CD14-positive monocyte (primary cell): ENCODE data around the gene AEBP1. TPM values are rescaled to one million over a fixed set of nuclear protein-coding genes. Genes with fewer than 3 reads are reported as not detected.
A peak's percentile ranks its signal among the peaks of the same experiment; 100 is the strongest.

Experiments
- DNase-seq, 3 donors: peaks; one replicate each; pipeline ENCODE4 v3.0.0-alpha.2; 2011 to 2022
- H2AFZ ChIP-seq: 2 replicates; pipeline ENCODE4 v1.6.0; 2012; ENCODE audit warnings: mild to moderate bottlenecking, low read depth, low read length, inconsistent platforms; ENCODE audit not compliant: insufficient read depth, poor library complexity, severe bottlenecking
- H3K27ac ChIP-seq, 2 donors: 1 replicate in 1 of 2; 2 replicates in 1 of 2; pipeline ENCODE4 v1.5.1; 2012 to 2013; ENCODE audit warnings: low read length in 2 of 2, control low read depth in 1 of 2, inconsistent platforms in 1 of 2, low read depth in 1 of 2, mild to moderate bottlenecking in 1 of 2
- H3K27me3 ChIP-seq, 2 donors: one replicate each; pipeline versions ENCODE4 v1.6.0 to v1.6.1; 2011 to 2013; ENCODE audit warnings: low read length in 2 of 2; ENCODE audit not compliant: control insufficient read depth in 2 of 2, insufficient read depth in 2 of 2
- H3K36me3 ChIP-seq, 2 donors: replicated peaks in 1 of 2; 1 replicate in 1 of 2; 2 replicates in 1 of 2; pipeline versions ENCODE4 v1.5.1 to v1.6.1; 2012 to 2013; ENCODE audit warnings: low read length in 2 of 2, control low read depth in 1 of 2, inconsistent platforms in 1 of 2, mild to moderate bottlenecking in 1 of 2; ENCODE audit not compliant: insufficient read depth in 2 of 2, control insufficient read depth in 1 of 2
- H3K4me1 ChIP-seq, 2 donors: 1 replicate in 1 of 2; 2 replicates in 1 of 2; pipeline versions ENCODE4 v1.5.1 to v1.6.1; 2012 to 2013; ENCODE audit warnings: low read length in 2 of 2, control low read depth in 1 of 2, inconsistent platforms in 1 of 2, mild to moderate bottlenecking in 1 of 2, moderate library complexity in 1 of 2; ENCODE audit not compliant: insufficient read depth in 2 of 2, control insufficient read depth in 1 of 2
- H3K4me2 ChIP-seq: replicated peaks from 2 replicates; pipeline ENCODE3; 2012; ENCODE audit warnings: low read length, moderate library complexity, mild to moderate bottlenecking; ENCODE audit not compliant: poor library complexity, severe bottlenecking; ENCODE audit errors: extremely low read depth
- H3K4me3 ChIP-seq, 3 experiments: fragments of 200-600 bp in 1 of 3; sonication (generic) in 1 of 3; replicated peaks in 1 of 3; 1 replicate in 2 of 3; 2 replicates in 1 of 3; pipeline ENCODE4 v1.5.1; 2011 to 2013; ENCODE audit warnings: low read length in 3 of 3, mild to moderate bottlenecking in 3 of 3, control low read depth in 2 of 3, low read depth in 2 of 3, inconsistent platforms in 1 of 3, moderate library complexity in 1 of 3
- H3K79me2 ChIP-seq: 2 replicates; pipeline ENCODE4 v1.6.0; 2012; ENCODE audit warnings: mild to moderate bottlenecking, control low read depth, inconsistent platforms, low read length, moderate library complexity; ENCODE audit not compliant: insufficient read depth
- H3K9ac ChIP-seq: 2 replicates; pipeline ENCODE4 v1.6.0; 2017; ENCODE audit warnings: low read length, mild to moderate bottlenecking; ENCODE audit not compliant: insufficient read depth, poor library complexity, severe bottlenecking
- H3K9me3 ChIP-seq, 2 donors: replicated peaks in 1 of 2; 1 replicate in 1 of 2; 2 replicates in 1 of 2; pipeline versions ENCODE4 v1.5.1 to v1.6.1; 2012 to 2013; ENCODE audit warnings: low read length in 2 of 2, control low read depth in 1 of 2; ENCODE audit not compliant: control insufficient read depth in 1 of 2, insufficient read depth in 1 of 2
- H4K20me1 ChIP-seq: 2 replicates; pipeline ENCODE4 v1.6.0; 2012; ENCODE audit warnings: mild to moderate bottlenecking, low read length, control low read depth, moderate library complexity; ENCODE audit not compliant: insufficient read depth
- H3K27ac Mint-ChIP-seq, 7 donors: one replicate each; pipeline ENCODE4 v1.8.0; 2020; ENCODE audit warnings: mild to moderate bottlenecking in 7 of 7, mixed read lengths in 7 of 7, moderate library complexity in 6 of 7, inconsistent platforms in 2 of 7
- H3K27me3 Mint-ChIP-seq, 3 donors: one replicate each; pipeline ENCODE4 v1.8.0; 2021 to 2022; ENCODE audit warnings: low read depth in 3 of 3, mild to moderate bottlenecking in 3 of 3, mixed read lengths in 3 of 3, moderate library complexity in 3 of 3, inconsistent platforms in 1 of 3
- H3K36me3 Mint-ChIP-seq, 2 donors: one replicate each; pipeline ENCODE4 v1.8.0; 2020; ENCODE audit warnings: mixed read lengths in 2 of 2, inconsistent platforms in 1 of 2, mild to moderate bottlenecking in 1 of 2
- H3K4me1 Mint-ChIP-seq: one replicate; pipeline ENCODE4 v1.8.0; 2020; ENCODE audit warnings: mild to moderate bottlenecking, mixed read lengths
- H3K4me3 Mint-ChIP-seq, 2 donors: one replicate each; pipeline ENCODE4 v1.8.0; 2020; ENCODE audit warnings: mild to moderate bottlenecking in 2 of 2, mixed read lengths in 2 of 2, moderate library complexity in 1 of 2
- H3K9me3 Mint-ChIP-seq, 7 donors: one replicate each; pipeline ENCODE4 v1.8.0; 2020 to 2022; ENCODE audit warnings: mixed read lengths in 7 of 7, mild to moderate bottlenecking in 6 of 7, moderate library complexity in 6 of 7, inconsistent platforms in 2 of 7
- CTCF ChIP-seq: fragments of 200-600 bp; IDR thresholded peaks from one replicate; pipeline ENCODE4 v1.8.0; 2022; ENCODE audit warnings: antibody characterized with exemption, mild to moderate bottlenecking
- WGBS: methylation state at CpG from one replicate; pipeline ENCODE4 v1.1.5; 2013; ENCODE audit warnings: missing lambda C conversion rate; ENCODE audit not compliant: insufficient coverage; 5-methylcytosine and 5-hydroxymethylcytosine counted together
- intact Hi-C, 2 donors: fragments of 100-400 bp; cut with micrococcal nuclease; formaldehyde crosslinking; loops; one replicate each; pipeline versions ENCODE4 v1.15.0 to v1.15.1; 2023
- polyA minus RNA-seq: library from RNA; depleted of rRNA, polyadenylated mRNA; stranded (reverse); fragments of >200 nt; gene quantifications from 2 replicates; pipeline ENCODE4 v1.2.3, GENCODE V29; 2012
- polyA plus RNA-seq, 3 donors: library from polyadenylated mRNA; depleted of rRNA in 1 of 3; unstranded in 2 of 3; stranded (reverse) in 1 of 3; fragments of 300-500 nt in 2 of 3; fragments of >200 nt in 1 of 3; fragmentation: Illumina TruSeq in 2 of 3; gene quantifications; 1 replicate in 2 of 3; 2 replicates in 1 of 3; pipeline ENCODE4 v1.2.3, GENCODE V29; 2012 to 2021
- total RNA-seq, 12 experiments: library from RNA in 1 of 12; stranded (reverse) in 1 of 12; fragments of 120-200 nt in 1 of 12; gene quantifications; one replicate each; pipeline ENCODE4 v1.2.4 and lab custom pipeline; 2013 to 2026; ENCODE audit warnings: mixed read lengths in 6 of 12, inconsistent platforms in 1 of 12

The AEBP1 gene
- total RNA-seq (2013): 0.10 TPM
- under 1 TPM in 1 of 3 donors, not detected in 2; 0.08 TPM for polyA plus RNA-seq
- polyA minus RNA-seq: not detected in 2 replicates
- 0.06 to 1.6 (median 0.18) reads per million in 11 experiments for total RNA-seq (lab: John Stamatoyannopoulos, UW)

- no peaks in the 10 kb centered on the region for H3K9me3 ChIP-seq
- Mint-ChIP-seq H3K4me1 (peaks cover 3% of the 10 kb centered on the region), H3K9me3 (peaks cover 0 to 8% (median 0%) of the 10 kb centered on the region in 7 donors), H3K27me3 (peaks cover 37 to 47% (median 38%) of the 10 kb centered on the region in 3 donors), H3K27ac (peak within 1 kb of the TSS in 2 of 7 donors; percentile 30 to 50), H3K4me3 (peak within 1 kb of the TSS; percentile 16 to 70), H3K36me3 (no peaks in the 10 kb centered on the region)
- H3K27me3 ChIP-seq: peaks cover 14 to 34% of the 10 kb centered on the region in 2 donors
- no peaks in the 10 kb centered on the region for H4K20me1 ChIP-seq
- no peak for DNase-seq
- peak within 1 kb of the TSS; percentile 47 for H3K4me2 ChIP-seq
- H3K27ac ChIP-seq: no peak within 1 kb of the TSS
- WGBS: under 1% methylated on average over 51 of the region's 87 CpGs
- H3K79me2 ChIP-seq: no peaks in the 10 kb centered on the region
- peaks cover 0 to 5% of the 10 kb centered on the region in 2 donors for H3K4me1 ChIP-seq
- peak within 1 kb of the TSS in 1 of 3 experiments; percentile 28 for H3K4me3 ChIP-seq
- peak within 1 kb of the TSS; percentile 63 for H2AFZ ChIP-seq
- H3K9ac ChIP-seq: peak within 1 kb of the TSS; percentile 15
- H3K36me3 ChIP-seq: no peaks in the 10 kb centered on the region
- intact Hi-C loops: no loop called here
- no peak for TF ChIP-seq CTCF
These were observed at the start of gene AEBP1 for GRCh38 chr7:44103923-44104859. Gene AEBP1, plus strand, starts transcription at chr7:44104345. Its CDS starts 321 bp downstream, at chr7:44104666.

- TF ChIP-seq CTCF: no peak
- H3K36me3 ChIP-seq: peaks cover 93 to 100% of the 10 kb centered on the region in 2 donors
- H3K4me3 ChIP-seq: no peak overlapping the region
- H3K79me2 ChIP-seq: peaks cover 55% of the 10 kb centered on the region
- no peaks in the 10 kb centered on the region for H3K9me3 Mint-ChIP-seq
- H3K4me1 Mint-ChIP-seq: no peaks in the 10 kb centered on the region
- H3K36me3 Mint-ChIP-seq: peaks cover 88 to 99% of the 10 kb centered on the region in 2 donors
- H3K27me3 ChIP-seq: no peaks in the 10 kb centered on the region
- H4K20me1 ChIP-seq: peaks cover 100% of the 10 kb centered on the region
- H3K4me3 Mint-ChIP-seq: no peak overlapping the region
- intact Hi-C loops: no loop called here
- no peak overlapping the region for H2AFZ ChIP-seq
- peaks cover 0 to 4% (median 2%) of the 10 kb centered on the region in 3 donors for H3K27me3 Mint-ChIP-seq
- WGBS: 100% methylated on average over 7 of the region's 7 CpGs
- H3K9me3 ChIP-seq: no peaks in the 10 kb centered on the region
- H3K27ac ChIP-seq: peak overlapping the region in 1 of 2 donors; percentile 24
- no peak overlapping the region for H3K4me2 ChIP-seq
- no peak overlapping the region for H3K9ac ChIP-seq
- H3K27ac Mint-ChIP-seq: peak overlapping the region in 1 of 7 donors; percentile 11
- H3K4me1 ChIP-seq: no peaks in the 10 kb centered on the region
- no peak for DNase-seq
These were observed 47.5 kb upstream of the AEBP1 start for GRCh38 chr7:44056681-44057080.
